GM19372 (cell line): Measurements from ENCODE around the gene LMO4.

Experiments
- ATAC-seq: cut with Tn5 transposase; IDR thresholded peaks from one replicate; pipeline ENCODE4 v1.9.1; 2021; ENCODE audit warnings: mild to moderate bottlenecking, low read depth, moderate library complexity; ENCODE audit not compliant: unreplicated experiment

The LMO4 gene

DNA sequence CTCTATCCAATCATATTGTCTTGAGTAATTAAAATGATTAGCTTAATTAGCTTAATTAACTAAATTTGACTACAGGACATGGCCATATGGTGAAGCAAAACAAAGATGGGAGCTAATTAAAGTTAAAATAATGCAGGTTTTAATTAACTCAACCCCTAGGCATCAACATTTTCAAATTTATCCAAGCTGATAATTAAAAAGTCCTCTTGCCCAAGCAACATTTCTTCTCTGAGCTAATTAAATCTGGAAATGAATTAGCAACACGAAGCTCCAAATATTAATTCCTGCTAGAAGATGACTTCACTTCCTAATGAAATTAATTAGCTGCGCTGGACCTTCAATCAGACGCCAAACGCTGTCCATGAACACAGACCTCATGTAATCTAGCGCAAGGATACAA is 27.9 kb downstream of the LMO4 start:
- no peak for ATAC-seq

DNA sequence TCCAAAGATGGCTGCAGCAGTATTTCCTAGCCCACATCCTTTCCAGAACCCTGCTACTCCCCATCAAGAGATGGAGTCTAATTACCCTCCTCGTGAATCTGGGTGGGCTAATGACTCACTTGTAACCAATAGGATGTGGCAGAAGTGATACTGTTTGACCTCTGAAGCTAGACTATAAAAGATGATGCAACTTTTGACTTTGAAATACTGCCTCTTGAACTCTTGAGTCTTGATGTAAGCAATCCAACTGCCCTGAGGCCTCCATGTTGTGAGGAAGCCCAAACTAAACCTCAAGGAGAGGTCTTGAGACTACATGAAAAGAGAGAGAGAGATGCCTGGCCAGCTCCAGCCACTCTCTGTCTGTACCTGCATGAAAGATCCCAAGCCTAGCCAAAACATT is 29.5 kb downstream of the LMO4 start:
- no peak for ATAC-seq

DNA sequence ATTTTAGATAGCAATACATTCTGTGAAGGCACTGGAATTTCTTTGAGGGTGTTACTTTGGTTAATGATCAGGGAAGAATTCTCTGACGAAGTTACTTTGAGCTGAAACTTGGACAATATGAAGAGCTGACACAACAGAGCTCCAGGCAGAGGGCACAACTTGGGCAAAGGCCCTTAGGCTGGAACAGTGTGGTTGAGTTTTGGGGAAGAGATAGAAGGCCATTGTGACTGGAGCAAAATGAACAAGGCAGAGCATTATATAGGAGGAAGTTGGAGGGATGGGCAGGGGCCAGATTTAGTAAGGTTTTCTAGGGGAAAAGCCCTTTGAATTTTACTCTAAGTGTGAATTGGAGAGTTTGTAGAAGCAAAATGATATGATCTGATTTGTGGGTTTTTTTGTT is 30.9 kb downstream of the LMO4 start:
- no peak for ATAC-seq

DNA sequence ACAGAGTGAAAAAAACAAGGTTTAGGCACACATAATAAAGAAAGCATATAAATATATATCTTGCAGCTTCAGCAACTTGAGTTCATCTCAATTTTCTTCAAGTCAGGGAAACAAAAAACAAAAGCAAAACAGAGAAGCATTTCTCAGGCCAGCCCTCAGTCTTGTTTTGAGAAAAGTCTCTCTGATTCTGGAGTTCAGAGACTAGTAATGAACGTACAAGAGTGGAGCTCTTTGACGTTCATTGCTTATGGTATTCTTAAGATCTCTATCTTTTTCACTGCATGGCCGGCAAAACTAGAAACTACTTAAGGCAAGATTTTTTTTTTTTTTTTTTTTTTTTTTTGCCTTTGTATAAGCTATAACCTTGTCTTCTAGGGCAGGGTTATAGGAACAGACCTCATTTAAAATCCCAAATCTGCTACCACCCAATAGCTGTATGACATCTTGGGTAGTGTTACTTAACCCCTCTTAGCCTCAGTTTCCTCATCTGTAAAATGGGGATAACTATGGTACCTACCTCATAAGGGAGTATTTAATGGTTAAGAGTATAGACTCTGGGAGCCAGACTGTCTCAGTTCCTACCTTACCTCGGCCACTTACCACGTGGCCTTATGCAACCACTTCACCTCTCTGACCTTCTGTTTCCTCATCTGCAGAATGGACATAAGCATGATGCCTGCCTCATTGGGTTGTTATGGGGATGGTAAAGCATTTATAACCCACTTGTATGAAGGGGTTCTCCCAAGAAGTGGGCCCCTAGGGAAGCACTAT is 33.6 kb downstream of the LMO4 start:
- no peak for ATAC-seq

DNA sequence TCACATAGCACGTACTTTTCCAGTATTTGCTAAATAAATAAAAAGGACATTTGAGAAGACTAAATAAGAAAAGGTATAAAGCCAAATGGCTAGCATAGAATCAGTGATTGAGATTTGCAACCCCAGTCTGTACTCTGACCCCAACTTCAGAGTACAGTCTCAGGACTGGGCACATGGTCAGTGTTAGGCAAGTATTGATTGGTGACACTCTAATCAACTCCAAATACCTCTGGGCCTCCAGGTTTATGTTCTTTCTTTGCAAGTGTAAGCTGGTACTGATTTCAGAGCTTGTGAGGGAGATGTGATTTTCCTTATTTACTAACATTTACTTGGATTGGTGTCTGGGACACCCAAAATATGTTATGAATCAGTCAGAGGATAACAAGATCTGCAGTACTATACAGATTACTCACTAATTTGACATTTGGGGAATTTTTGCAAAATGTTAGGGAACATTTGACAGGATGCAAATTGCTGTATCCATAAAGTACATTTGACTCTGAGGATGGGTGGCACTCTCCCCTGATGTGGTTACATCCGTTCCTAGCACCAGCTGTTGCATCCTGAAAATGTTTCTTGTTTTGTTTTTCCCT is 34.2 kb downstream of the LMO4 start:
- ATAC-seq = no peak

DNA sequence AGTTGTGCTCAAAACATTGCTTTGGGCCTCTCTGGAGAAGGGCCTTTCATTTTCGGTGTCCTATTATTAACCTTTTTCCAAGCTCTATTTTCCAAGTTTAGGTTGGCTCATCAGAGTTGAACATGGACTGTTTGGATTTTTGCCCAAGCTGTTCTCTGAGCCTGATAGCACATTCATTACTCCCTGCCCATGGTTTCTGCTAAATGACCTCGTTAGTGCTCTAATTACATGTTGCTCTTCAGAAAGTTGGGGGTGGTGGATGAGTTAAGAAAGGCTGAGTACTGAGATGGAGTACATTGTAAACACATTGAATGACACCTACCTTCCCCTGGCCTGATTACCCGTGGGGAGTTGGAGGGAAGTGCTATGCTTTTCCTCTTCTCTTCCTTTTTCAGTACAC is 38.9 kb downstream of the LMO4 start:
- no peak for ATAC-seq

DNA sequence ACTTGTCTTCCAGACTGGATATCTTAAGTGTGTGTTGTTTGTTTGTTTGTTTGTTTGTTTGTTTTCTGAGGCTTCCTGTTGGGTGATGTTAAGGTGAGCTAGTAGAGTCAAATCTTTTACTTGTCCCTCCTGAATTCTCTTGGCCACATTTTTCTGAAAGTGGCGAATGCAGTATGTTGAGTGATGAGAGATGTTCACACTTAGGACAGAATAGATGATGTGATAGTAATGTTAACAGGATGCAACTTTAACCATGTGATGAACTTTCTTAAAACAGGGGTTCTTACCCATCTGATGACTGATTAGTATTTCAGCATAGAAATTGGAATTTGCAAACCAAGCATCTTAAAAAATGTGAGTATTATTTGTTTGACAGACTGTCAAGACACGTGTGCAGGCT is 40.2 kb downstream of the LMO4 start:
- ATAC-seq = no peak

DNA sequence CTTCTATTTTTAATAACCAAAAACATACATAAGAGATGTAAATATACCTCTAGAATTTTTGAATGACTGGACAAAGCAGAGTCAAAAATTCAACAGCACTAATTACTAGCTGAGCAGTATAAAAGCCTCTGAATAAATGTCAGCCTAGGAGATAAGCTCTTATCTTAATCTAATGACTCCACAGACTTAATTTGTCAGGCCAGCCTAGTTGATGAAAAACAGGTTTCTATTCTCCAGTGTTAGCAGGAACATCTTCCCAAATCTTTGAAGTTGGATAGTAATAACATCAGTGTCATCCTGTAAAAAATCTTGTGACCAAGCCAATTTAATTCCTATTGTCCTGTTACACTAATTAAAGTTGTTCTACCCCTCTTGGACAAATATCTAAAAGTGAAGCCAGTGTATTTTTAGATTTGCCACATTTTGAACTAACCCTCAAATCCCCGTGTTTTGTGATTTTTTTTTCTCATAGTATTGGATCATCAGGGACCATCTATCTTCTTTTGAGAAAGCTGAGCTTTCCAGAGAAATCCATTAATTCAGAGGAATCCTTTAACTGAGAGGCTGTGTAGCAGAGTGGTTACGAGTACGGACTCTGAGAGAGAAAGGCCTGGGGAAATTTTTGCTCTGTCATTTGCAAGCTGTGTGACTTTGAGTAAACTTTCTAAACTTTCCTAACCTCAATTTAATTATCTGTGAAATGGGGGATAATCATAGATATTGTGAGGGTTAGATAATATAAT is 41.2 kb downstream of the LMO4 start:
- no peak for ATAC-seq

DNA sequence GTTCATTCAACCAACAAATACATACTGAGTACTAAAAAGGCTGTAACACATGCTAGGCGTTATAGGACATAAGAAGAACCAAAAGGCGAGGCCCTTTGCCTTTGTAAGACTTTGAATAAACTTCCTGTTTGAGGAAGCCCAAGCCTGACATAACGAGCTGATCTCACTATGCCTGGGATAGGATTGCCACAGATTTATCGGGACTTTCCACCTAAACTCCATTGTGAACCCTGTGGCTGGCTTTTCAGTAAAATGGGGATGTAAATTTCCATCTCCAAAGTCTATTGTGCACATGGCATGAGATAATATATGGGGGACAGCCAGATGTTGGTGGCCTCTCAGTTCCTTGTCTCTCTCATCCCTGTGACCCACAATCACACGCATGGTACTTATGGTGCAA is 41.9 kb downstream of the LMO4 start:
- no peak for ATAC-seq

DNA sequence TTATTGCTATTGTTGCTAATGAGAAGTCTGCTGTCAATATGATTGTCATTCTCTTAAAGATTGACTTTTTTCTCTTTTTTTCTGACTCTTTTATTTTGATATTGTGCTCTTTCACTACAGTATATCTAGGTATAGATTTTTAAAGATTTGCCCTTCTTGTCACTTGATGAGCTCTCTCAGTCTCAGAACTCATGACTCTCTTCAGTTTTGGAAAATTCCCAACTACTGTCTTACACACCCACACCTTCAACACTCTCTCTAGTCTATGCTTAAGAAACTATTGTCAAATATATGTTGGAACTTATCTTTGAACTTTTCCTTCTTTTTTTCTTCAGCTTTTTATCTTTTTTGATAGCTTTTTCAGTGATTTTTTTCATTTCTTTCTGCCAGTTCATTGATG is 50.6 kb downstream of the LMO4 start:
- no peak for ATAC-seq

DNA sequence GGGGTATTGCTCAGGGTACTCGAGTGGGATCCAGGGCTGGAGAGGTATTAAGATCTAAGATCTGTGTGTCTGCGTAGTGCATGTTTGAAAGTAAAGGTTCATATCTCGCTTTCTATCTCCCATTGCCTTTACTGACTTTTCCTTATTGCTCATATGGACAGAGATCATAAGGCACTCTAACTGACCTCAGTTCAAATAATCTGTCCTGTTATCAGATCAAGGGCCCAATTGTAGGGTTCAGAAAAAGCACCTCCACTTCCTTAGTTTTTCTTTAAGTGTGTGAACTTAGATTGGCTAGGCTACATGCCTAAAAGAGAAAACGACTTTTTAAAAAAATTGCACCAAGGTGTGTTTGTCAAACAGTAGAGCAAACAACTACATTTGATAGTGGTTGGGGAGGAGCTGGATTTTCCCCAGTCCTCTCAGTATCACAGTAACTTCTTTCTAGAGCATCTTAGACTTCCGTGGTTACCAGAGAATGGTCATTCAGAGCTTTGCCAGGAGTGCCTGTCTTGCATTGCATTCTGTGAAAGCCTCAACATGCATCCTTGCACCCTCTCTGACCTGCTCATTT is 57.6 kb downstream of the LMO4 start:
- no peak for ATAC-seq

DNA sequence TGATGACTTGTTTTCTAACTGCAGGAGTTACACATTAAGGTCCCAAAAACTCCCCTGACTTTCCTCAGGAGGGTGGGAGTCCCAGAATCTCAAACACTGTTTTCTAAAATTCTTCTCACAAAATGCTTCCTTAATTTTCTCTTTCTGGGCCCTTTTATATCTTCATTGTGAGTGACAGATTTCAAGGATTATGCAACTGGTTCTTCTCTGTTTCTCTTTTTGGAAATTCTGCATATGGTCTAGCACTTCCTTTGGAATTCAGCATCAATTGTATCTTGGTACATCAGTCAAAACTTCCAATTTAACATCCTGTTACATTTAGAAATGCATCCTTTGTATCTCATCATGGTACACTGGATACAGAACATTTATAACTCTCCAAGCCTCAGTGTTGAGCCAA is 59.7 kb downstream of the LMO4 start:
- ATAC-seq = no peak

DNA sequence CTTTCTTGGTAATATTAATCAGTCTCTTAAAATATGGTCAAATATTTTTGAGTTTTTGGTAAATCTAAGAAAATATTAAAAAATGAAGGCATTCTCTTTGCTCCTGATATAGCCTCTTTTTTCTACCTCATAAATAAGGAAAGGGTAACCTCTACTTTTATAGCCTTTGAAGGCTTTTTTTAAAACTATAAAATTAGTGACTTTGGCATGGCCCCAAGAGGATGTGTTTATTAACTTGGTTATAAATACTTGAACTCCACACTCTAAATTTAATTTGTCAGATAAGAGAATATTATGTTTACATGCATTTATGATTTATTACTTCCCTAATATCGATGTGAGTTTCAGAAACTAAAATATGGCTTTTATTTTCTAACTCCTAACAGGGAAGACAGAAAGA is 60.3 kb downstream of the LMO4 start:
- no peak for ATAC-seq

DNA sequence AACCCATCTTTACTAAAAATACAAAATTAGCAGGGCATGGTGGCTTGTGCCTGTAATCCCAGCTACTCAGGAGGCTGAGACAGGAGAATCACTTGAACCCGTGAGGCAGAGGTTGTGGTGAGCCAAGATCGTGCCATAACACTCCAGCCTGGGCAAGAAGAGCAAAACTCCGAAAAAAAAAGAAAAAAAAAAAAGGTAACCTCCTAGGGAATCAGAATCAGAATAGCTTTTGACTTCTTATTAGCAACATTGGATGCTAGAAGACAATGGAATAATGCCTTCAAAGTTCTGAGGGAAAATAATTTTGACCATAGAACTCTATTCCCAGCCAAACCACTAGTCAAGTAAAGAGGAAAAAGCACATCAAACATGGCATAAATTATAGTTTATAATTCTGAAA is 60.9 kb downstream of the LMO4 start:
- no peak for ATAC-seq

DNA sequence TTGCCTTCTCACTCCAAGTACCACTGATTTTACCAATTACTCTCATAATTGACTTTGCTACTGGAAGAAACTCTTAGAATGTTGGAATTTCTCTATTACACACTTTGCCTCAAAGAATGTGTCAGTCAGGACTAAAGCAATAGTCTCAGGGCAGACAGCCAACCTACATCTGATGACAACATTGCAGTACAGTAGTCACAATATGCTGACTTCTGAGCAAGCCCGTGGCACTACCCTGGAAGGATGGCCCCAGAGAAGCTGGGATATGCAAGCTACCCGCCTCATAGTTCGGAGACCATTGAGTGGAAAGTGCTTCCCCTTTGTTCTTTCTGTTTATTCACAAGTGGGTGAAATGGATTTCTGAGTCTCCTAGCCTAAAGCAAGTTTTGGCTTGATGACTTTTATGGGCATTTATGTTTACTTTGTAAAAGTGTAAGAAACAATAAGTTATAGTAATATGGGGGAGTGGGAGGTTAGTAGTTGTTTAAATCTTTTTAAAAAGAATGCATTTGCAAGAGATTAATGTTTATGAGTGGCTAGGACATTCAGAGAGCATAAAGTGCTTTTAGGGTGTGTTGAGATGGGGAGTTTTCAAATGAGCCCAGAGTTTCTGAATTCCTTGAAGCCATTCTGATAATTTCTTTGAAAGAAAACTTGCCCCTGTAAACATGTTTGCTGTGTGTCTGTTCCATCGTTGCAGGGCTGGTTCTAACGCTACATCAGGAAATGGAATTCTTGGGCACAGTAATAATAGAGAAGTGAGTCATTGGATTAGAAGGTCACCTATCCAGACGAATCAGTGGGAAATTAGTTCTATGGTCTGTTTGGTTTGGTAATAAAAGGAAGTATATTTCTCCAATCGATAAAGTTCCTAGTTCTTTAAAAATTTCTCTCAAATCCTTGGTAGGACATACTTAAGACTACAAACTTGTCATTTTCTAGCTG is 63.8 kb downstream of the LMO4 start:
- ATAC-seq = no peak

DNA sequence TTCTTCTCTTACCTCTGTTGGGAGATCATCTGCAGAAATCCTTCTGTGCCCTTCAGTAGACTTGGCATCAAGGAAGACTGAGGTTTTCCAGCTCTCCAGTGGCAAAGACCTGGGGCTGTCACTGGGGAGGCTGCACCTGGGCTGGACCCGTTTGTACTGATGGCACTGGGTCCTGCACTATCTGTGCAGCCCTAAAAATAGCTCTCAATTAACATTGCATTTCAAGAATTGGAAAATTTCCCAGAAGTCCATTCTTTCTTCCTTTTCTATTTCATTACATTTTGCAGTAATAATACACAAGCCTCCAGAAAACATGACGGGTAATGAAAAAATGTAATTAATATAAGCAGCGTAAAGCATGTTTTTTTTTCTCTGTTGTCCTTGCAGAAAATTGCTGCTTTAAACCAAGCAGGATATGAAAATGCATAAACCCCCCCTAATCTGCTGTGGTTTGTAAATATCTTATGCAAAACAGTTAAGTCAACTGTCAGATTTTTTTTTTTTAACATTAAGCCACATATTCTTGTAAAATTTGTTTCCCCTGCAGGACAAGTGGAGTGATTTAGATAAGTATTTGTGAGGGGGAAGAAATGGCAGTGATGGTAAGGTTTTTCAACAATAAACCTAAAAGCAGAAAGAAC is 64.9 kb downstream of the LMO4 start:
- no peak for ATAC-seq

DNA sequence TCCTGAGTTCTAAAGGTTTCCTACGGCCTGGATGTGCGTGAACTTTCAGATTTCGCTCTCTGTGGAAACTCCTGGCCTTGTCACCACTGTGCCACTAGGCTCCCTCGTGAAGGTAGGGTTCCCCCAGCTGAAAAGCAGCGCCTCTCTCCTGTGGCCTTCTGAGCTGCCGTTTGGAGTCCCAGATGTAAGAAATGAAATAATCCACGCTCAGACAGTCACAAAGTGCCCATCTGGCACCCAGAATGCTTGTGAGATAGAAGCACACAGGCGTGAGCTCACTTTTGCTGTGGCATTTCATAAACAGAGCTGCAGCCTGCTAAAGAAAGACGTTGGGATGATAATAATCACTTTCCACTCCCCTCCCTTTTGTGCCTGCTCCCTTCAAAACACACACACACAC is 65.8 kb downstream of the LMO4 start:
- no peak for ATAC-seq

DNA sequence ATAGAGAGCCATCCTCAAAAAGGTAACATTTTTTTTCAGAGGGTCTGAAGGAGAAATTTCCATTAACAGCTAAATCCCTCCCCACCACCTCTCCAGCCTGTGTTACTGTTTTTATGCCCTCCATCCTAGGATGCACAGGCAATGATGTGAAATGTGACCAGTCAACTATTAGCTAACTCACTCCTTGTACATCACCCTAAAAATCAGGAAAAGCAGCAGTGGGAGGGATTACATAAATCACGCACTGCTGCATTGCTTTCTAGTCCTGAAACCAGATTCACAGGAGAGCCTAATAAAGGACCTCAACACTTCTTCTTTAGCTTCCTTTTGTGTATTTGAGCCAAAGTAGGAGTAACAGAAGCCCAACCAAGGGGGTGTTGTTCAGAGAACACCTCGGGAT is 66.3 kb downstream of the LMO4 start:
- no peak for ATAC-seq
